GM21526 (cell line): ENCODE results near the gene SAP25.

Experiments
- ATAC-seq: cut with Tn5 transposase; IDR thresholded peaks from one replicate; pipeline ENCODE4 v1.9.1; 2021; ENCODE audit warnings: moderate library complexity; ENCODE audit not compliant: unreplicated experiment, low FRiP score

The SAP25 gene

DNA sequence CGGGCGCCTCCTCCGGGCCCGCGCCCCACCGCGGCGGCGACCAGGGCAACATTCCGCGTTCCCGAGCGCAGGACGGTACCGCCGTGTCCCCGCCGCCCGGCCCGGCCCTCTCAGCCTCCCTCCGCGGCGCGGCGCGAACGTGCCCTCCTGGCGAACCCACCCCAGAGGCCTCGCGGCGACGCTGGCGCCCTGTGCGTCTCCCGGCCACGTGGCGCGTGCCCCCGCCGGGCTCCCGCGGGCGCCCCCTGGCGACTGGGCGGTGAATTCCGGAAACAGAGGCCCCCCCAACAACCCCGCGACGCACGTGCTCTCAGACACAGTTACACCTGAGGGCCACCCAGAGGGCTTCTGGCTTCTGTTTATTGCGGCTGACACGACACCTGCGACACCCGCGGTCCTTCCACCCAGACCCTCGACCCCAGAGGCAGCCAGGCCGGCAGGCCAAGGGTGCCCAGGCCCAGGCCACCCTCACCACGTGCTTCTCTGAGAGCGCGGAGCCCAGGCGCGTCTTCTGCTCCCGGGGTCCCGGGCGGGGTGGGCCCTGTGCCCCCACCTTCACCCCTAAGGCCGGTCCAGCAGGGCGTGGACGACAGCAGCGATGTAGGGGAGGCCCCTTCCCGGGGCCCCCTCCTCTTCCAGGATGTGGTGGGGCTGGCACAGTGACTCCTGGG lies at the start of gene SAP25:
Gene SAP25, minus strand, starts transcription at position 210 of the 671 bp plus-strand sequence. Its CDS starts 158 bp downstream, at position 52.
- ATAC-seq: no peak

DNA sequence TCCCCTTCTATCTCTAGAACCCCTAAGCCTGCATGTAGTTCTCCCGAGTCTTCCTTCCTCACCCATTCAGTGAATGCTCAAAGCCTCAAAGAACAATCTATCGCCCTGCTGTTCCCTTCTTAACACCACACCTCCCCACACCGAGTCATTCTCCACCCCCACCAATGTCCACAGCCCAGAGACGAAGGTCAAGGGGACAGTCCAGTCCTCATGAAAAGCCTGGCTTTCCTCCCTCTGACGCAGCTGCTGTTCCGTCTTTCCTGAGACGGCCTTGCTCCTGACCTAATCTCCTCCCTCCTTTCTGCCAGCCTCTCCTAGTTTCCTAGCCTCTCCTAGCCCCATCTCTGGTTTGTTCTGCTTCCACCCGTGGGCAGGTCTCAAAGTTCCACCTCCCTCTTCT lies 47.9 kb upstream of the SAP25 start:
- no peak for ATAC-seq

DNA sequence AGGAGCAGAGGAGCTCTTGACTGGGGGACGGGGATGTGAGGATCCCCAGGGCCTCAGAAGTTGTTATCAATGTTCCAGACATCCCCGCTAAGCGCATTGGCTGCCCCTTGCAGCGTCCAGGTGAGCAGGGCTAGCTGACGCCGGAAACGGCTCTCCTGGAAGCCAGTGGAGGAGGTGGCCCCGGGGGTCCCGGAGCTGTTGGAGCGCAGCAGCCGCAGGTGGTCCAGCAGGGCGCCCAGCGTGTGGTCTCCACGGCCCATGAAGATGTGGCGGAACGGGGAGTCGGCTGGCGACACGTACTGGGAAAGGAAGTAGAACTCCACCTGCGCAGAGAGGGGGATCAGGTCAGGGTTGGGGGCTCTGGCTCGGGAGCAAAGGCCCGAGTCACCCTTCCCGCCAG lies 47.1 kb upstream of the SAP25 start:
- no peak for ATAC-seq

DNA sequence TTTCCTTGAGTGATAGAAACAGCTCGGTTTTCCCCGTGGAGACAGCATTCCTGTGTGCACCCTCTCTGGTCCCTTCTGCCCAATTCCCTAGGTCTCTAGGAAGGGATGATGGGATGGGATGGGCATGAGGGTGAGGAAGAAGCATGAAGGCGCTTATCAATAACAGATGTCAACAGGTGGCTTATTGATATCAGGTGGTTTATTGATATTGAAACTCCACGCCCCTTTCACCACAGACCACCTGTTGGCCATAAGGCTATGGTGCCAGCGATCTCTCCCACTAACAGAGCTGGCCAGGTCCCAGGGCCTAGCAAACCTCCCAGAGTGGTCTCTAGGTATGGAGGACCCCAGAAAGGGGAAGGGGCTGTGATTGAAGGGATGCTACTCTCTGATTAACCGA lies 46.5 kb upstream of the SAP25 start:
- ATAC-seq: no peak

DNA sequence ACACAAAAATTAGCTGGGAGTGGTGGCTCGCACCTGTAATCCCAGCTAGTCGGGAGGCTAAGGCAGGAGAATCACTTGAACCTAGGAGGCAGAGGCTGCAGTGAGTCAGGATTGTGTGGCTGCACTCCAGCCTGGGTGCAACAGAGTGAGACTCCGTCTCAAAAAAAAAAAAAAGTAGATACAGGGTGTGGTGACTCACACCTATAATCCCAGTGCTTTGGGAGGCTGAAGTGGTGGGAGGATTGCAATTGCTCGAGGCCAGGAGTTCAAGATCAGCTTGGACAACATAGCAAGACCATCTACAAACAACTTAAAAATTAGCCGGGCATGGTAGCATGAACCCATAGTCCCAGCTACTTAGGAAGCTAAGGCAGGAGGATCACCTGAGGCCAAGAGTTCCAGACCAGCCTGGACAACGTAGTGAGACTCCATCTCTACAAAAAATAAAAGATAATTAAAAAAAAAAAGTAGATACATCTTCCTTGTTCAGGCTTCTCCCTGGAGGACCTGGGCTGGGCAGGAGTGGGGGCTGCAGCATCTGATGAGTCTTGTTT lies 40.7 kb upstream of the SAP25 start:
- no peak for ATAC-seq

DNA sequence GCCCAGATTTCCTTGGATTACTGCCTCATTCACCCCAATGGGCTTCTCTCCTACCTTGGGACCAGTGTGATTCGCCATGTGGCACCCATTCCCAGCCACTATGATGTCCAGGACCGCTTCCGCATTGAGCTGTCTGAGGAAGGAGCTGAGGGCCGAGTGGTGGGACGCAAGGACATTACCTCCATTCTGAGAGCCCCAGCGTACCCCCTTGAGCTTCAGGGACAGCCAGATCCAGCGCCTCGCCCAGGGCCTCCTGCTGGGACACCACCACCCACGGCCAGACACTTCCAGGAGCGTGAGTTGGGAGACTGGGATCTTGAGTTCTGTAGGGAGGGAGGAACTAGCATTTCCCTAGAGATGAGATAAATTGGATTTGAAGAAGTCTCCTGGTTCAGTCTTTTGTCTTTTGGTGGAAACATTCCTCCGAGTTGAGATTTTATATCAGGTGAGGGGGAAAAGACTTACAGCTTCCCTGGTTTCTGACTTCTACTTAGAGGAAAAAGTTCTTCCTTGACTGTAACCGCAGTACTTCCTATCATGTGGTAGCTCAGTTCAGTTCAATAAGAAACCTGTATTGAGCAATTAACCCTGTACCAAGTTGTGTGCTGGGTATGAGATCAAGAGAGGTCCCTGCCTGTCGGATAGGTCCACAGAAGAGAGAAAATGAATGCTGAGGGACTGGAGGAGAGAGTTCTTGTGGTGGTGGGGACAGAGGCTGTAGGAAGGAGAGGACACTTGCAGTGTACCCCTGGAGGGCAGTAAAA lies 39.9 kb upstream of the SAP25 start:
- ATAC-seq: no peak

DNA sequence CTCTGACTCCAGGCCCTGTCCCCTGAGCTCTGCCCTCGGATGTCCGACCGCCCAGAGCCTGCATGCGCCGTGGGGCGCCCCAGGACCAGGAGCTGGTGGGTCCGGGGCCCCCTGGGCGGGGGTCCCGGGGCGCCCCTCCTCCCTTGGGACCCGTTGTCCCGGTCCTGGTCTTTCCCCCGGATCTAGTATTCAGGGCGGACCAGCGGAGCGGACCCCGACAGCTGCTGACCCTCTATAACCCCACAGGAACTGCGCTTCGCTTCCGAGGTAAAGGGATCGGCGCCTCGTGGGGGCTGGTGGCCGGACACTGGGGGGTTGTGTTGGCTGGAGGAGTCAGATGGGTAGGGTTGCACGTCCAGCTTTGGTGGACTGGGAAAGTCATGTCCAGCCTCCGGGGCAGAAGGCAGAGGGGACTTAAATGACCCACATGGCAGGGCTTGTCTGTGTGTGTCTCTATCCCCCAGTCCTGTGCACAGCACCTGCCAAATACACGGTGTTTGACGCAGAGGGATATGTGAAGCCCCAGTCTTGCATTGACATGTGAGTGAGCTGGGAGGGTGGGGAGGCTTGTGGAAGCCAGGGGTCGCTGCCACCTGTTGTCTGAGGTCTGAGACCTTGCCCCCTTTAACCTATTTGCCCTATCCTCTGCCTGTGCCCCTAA lies 39.2 kb upstream of the SAP25 start:
- no peak for ATAC-seq

DNA sequence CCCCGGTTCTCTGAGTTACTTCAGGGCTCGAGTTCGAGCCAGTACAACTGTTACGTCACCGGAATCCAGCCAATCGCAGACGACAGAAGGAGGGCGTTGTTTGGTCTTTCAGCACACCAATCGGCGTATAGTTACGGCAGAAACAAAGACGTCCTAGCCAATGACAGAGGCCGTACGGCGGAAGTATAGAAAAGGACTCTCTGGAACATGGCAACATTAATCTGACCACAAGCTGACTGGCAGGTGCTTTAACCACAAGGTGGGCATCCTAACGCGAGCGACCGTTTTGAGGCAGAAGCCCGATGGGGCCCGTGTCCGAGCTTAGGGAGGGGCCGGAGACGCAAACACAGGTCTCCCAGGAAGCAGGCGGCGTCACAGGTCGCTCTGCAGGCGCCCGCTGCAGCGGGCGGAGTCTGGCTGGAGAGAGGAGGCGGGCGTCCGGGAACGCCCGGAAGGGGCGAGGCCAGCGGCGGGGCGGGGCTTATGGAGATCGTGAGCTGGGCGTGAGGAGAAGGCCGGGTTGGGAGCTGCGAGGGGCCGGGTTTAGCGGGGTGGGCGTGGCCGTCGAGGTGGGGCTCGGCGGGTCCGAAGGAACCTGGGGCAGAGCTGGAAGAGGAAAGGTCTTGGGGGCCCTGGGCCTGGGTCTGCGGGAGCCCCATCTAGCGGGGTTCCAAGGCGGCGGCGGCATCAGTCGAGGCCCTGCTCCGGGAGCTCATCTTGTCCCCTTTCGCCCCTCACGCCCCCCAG lies 38.5 kb upstream of the SAP25 start, which contains the start of gene MOSPD3:
Gene MOSPD3, plus strand, starts transcription at position 558 of the 747 bp plus-strand sequence. CDS start 252 bp downstream, outside the sequence.
- peak; percentile 82 for ATAC-seq

DNA sequence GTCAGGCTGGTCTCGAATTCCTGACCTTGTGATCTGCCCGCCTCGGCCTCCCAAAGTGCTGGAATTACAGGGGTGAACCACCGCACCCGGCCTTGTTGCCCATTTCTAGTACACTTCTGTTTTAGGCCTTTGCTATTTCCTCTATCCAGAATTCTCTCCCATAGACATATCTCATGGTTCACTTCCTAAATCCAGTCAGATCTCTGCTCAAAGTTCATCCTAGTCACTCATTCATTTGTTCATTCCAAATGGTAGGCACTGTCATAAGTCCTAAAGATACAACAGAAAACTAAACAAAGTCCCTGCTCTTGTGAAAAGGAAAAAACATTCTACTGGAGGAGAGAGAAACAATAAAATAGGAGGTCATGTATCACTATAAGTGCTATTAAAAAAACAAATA lies 36.3 kb upstream of the SAP25 start:
- no peak for ATAC-seq

DNA sequence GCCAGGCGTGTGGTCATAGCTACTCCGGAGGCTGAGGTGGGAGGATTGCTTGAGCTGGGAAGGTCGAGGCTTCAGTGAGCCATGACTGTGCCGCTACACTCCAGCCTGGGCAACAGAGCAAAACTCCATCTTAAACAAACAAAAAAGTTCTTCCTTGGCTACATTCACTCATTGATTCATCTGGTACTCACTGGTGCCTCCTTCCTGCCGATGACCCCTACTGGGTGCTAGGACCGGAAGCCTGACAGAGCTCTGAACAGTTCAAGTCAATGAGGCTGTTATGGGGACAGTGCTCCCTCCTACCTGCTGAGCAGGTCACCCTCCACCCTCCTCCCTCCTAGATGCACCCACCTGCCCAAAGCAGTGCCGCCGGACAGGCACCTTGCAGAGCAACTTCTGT lies 33.4 kb upstream of the SAP25 start:
- ATAC-seq: no peak

DNA sequence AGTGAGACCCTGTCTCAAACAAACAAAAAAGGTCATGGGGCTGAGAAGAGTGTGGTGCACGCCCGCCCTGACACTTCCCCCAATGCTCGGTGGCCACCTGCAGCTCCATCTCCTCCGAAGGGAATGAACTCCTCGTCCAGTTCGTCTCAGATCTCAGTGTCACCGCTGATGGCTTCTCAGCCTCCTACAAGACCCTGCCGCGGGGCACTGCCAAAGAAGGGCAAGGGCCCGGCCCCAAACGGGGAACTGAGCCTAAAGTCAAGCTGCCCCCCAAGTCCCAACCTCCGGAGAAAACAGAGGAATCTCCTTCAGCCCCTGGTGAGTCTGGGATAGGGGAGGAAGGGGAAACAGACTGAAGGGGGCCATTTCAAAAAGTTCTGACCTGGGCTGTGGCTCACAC lies 32.6 kb upstream of the SAP25 start:
- no peak for ATAC-seq

DNA sequence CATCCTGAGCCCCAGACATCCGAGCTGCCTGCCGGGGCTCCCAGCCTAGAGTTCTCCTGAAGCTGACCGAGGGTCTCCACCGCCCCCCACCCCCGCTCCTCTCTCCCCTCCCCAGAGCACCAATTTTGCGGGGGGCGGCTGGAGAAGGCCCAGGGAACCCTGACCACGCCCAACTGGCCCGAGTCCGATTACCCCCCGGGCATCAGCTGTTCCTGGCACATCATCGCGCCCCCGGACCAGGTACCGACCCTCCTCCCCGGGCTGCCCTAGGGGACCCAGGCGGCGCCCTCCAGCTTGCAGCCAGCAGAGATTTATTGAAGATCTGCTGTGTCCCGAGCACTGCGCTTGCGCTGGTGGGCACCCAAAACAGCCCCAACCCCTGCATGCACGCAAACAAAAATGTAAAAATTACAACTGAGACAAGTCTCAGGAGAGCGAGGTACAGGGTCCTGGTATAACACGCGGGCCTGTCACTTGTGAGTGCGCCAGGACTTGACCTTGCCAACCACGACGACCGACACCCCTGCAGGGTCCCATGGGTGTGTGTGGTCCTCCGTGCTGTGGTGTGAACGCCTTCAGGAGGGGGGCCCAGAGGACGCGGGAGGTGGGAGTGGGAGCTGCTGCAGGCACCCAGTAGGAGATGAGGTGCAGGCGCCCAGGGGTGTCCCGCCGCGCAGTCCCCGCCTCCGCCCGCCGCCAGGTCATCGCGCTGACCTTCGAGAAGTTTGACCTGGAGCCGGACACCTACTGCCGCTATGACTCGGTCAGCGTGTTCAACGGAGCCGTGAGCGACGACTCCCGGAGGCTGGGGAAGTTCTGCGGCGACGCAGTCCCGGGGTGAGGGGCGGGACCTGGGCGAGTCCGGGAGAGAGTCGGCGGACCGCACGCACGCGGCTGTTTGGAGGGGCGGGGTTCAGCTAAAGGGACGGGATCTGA lies 31.5 kb upstream of the SAP25 start:
- no peak for ATAC-seq

DNA sequence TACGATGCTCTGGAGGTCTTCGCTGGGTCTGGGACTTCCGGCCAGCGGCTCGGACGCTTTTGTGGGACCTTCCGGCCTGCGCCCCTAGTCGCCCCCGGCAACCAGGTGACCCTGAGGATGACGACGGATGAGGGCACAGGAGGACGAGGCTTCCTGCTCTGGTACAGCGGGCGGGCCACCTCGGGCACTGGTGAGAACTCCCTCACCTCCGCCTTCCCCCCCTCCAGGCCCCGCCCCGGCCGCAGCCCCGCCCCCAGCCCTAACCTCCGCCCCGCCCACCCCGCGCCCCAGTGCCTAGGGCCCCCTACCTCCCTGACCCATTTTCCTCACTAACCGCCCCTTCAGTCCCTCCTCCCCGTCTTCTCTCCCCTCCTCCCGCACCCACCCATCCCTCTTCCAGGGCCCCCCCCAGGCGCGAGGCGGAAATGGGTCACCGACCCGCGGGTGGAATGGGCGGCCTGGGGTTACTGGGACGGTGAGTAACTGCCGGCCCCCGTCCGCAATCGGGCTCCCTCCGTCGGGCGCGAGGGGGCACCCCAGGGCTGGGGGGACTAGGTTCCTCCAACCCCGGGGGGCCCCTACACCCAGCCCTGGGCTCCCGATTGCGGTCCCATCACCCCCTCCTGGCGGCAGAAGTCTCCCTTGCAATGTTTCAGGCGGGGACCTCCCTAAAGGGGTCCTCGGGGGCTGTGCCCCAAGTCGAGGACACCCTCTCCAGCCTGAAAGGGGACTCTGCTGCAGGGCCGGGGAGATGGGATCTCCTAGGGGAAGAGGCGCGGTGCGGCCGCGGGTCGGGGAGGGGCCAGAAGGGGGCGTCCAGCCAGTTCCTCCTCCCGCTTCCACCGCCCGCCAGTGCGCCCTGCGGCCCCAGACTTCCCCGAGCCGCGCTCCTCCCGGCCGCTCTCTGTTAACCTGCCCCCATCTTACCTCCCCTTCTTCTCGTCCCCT lies 30.6 kb upstream of the SAP25 start:
- ATAC-seq: no peak

DNA sequence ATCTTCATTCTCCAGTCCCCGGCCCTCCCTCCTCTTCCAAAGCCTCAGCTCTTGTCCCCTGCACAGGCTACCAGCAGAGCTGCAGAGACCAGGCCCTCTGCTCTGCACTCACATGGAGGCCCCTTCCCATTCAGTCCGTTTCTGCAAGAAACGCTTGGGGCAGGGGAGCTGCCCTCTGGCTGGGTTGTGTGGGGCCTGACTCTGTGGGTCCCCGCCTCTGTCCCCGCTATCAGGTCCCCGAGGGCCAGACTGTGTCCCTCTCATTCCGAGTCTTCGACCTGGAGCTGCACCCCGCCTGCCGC lies 30.0 kb upstream of the SAP25 start:
- no peak for ATAC-seq

DNA sequence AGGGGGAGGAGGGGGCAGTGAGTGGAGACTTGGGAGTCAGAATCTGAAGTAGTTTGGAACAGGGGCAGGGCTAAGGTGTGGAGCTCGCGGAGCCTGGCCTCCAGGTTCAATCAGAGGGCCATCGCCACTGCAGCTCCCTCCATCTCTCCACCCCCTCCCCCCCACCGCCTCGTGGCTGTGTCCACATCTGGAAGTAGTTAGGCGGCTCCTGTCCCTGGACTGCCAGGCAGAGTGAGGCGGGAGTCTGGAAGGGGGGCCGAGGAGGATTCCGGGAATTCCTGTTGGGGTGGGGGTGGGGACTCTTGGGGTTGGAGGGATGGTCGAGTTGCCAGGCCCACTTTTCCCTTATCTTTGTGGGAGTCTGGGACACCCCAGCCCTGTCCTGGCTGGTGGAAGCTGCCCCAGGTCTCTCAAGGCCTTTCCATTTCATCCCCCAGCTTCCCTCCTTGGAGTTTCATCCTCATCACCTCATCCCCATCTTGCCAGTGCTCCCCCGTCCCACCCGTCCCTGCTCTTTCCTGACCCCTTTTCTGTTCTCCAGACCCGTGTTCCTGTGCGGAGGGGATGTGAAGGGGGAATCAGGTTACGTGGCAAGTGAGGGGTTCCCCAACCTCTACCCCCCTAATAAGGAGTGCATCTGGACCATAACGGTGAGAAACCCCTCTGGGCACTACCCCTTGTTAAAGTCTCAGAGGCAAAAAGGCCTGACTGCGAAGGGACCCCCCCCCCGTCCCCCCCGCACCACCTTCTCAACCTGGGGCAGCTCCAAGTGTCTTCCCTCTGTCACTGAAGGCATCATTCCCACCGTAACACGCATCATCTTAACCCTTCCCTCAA lies 29.4 kb upstream of the SAP25 start:
- no peak for ATAC-seq

DNA sequence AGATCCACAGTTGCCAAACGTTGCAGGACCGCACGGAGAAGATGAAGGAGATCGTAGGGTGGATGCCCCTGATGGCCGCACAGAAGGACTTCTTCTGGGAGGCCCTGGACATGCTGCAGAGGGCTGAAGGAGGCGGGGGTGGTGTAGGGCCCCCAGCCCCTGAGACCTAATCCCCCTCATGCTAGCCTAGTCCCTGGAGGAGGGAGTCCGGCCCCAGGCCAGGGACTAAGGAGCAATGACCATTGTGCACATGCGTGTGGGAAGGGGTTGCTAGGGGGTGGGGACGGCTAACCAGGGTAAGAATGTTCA lies 27.0 kb upstream of the SAP25 start:
- ATAC-seq: no peak

DNA sequence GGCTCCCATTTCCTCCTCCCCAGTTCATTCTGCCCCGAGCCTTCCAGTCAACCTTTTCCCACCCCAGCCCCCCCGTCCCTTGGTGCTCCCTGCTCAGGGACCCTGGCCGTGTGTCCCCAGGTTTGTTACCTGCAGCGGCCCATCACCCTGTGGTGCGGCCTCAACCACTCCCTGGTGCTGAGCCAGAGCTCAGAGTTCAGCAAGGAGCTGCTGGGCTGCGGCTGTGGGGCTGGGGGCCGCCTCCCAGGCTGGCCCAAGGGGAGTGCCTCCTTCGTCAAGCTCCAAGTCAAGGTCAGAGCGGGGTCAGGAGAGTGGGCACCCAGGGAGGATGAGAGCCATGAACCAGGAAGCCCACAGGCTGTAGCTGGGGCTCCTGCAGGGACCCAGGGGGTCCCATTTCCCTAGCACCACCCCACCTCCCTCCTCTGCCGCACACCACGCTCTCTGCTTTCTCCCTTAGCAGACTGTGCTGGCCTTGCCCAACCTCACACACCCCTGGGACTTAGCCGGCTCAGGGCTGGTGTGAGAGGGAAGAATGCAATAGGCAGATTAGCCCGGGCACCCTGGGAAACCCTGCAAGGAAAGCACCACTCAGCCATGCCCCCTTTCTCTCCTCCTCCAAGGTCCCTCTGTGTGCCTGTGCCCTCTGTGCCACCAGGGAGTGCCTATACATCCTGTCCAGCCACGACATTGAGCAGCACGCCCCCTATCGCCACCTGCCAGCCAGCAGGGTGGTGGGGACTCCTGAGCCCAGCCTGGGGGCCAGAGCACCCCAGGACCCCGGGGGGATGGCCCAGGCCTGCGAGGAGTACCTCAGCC lies 26.4 kb upstream of the SAP25 start:
- ATAC-seq: no peak
